ENCODE measurements around the gene PFDN5.

PFDN5 gene

DNA sequence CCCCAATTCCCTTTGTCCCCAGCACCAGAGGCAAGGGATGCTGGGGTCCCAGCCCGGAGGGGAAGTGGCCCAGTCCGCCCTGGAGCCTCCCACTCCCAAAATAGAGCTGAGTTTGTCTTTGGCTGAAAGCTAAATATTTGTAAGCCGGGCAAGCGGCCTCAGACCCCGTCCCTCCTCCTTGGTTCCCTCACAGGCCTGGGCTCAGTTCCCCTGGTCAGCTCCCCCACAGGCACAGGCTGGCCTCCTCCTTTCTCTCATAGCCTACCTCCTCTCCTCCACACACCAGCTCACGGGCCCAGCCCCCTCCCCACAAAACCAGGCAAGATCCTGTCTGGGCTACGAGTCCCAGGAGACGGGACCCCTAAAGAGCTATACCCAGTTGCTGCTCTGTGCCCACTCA lies 39.5 kb downstream of the PFDN5 start:
- POLR2A ChIA-PET, result no interaction called here
- no peak for DNase-seq (ENCODE audit: extremely low spot score)
- CTCF ChIA-PET, result interaction anchor here (0.8 to 7.5 kb wide), 5 partner anchors 10 to 121 kb away, joined by 3 to 74 read pairs (median 12); partner anchors contain the start of gene AAAS
- TF ChIP-seq, protein P1, sequence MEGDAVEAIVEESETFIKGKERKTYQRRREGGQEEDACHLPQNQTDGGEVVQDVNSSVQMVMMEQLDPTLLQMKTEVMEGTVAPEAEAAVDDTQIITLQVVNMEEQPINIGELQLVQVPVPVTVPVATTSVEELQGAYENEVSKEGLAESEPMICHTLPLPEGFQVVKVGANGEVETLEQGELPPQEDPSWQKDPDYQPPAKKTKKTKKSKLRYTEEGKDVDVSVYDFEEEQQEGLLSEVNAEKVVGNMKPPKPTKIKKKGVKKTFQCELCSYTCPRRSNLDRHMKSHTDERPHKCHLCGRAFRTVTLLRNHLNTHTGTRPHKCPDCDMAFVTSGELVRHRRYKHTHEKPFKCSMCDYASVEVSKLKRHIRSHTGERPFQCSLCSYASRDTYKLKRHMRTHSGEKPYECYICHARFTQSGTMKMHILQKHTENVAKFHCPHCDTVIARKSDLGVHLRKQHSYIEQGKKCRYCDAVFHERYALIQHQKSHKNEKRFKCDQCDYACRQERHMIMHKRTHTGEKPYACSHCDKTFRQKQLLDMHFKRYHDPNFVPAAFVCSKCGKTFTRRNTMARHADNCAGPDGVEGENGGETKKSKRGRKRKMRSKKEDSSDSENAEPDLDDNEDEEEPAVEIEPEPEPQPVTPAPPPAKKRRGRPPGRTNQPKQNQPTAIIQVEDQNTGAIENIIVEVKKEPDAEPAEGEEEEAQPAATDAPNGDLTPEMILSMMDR (IDR thresholded peaks at IDR 0.05; ENCODE audit: control extremely low read depth, extremely low read depth, low read depth, missing control alignments), result no peak

DNA sequence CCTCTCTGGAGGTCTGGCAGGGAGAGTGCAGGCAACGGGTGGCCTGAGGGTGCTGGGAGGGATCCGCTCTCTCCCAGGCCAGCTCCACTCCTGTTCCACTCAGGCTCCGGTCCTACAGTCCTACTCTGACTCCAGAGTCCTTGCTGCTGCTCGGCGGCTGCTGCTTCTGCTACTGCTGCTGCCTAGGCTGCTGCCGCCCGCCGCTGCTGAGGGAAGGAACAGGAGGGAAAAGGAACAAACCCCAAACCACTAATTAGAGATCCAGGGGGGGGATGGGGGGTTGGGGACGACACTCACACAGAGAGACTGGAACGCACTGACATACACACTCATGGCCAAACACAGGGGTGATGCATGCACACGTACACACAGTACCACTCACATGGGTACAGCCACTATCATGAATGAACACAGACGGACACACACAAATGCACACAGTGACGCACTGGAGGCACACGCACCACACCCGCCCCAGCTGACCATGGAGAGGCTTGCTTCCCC lies 40.9 kb downstream of the PFDN5 start, which contains the start of gene SP7:
SP7 (minus strand) TSS at position 174 of the 501 bp plus-strand sequence. CDS start 708 bp downstream, outside the sequence.
- DNase-seq (ENCODE audit: extremely low spot score), result no peak
- TF ChIP-seq, protein P1 (IDR thresholded peaks at IDR 0.05; ENCODE audit: control extremely low read depth, extremely low read depth, low read depth, missing control alignments), result no peak
- CTCF ChIA-PET, result interaction anchor here (0.7 to 7.5 kb wide), 4 partner anchors 9 to 17 kb away, joined by 3 to 74 read pairs (median 16); partner anchors contain the start of gene AAAS
- POLR2A ChIA-PET, result no interaction called here

DNA sequence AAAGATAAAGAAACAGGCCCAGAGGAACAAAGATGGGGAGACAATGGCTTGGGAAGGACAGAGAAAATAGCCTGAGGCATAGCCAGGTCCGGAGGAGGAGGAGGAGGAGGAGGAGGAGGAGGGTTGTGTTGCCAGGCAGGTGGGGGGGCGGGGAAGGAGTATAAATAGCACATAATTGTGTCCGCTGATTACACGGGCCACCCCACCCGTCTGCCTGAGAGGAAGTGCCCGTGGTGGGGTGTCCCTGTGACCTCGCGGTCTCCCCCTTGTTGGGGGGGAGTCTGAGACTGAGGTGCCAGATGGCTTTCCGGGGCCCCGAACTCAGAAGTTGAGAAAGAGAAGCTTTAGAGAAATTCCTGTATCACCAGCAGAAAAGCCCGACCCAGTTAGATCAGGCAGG lies 42.7 kb downstream of the PFDN5 start:
- no peak for DNase-seq (ENCODE audit: extremely low spot score)
- CTCF ChIA-PET, result no interaction called here

DNA sequence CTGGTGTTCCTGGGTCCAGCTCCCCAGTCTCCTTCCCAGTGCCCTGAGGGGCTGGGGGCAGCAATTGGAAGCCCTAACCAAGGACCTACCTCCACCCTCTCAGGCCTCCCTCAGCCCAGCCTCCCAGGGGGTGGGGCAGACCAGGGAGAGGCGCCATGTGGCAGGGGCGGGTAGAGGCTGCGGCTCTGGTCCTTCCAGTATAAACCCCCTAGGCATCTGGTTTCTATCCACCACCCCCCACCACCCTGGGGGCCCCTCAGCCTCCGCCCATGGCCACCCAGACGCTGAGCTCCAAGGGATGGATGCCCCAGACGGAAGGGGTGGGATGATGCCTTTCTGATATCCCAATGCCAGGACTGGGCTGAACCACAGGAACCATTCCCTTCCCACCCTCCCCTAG lies 43.6 kb downstream of the PFDN5 start:
- POLR2A ChIA-PET, result no interaction called here
- CTCF ChIA-PET, result interaction anchor here (1.3 kb wide), 1 partner anchor 18 kb away, joined by 4 read pairs; no protein-coding TSS in a partner anchor
- no peak for DNase-seq (ENCODE audit: extremely low spot score)
- TF ChIP-seq, protein P1 (IDR thresholded peaks at IDR 0.05; ENCODE audit: control extremely low read depth, extremely low read depth, low read depth, missing control alignments), result no peak

More for the DNA sequence above, 42.7 kb downstream of the PFDN5 start:
- POLR2A ChIA-PET, result no interaction called here
- TF ChIP-seq, protein P1 (IDR thresholded peaks at IDR 0.05; ENCODE audit: control extremely low read depth, extremely low read depth, low read depth, missing control alignments), result no peak

DNA sequence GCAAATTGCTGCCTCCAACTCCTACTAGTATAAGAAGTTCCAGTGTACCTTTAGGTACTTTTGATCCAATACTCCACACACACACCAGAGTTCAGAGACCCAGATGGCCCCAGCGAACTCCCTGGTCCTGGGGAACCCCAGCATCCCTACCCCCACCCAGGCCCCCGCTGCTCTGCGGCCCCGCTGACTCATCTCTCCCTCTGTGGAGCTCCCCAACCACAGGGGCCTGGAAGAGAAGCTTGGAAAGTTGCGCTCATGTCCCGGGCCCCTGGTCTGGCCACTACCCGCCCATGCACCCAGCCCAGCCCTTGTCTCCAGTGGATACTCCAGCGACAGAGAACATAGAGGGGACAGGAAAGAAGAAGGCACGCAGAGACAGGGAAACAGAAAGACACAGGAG lies 45.1 kb downstream of the PFDN5 start:
- TF ChIP-seq, protein P1 (IDR thresholded peaks at IDR 0.05; ENCODE audit: control extremely low read depth, extremely low read depth, low read depth, missing control alignments), result no peak
- ChIA-PET CTCF (interaction anchor here (0.9 to 2.0 kb wide), 7 partner anchors 10 to 75 kb away, joined by 3 to 11 read pairs (median 4); partner anchors contain the start of gene AAAS), POLR2A (no interaction called here)
- DNase-seq (ENCODE audit: extremely low spot score), result no peak

DNA sequence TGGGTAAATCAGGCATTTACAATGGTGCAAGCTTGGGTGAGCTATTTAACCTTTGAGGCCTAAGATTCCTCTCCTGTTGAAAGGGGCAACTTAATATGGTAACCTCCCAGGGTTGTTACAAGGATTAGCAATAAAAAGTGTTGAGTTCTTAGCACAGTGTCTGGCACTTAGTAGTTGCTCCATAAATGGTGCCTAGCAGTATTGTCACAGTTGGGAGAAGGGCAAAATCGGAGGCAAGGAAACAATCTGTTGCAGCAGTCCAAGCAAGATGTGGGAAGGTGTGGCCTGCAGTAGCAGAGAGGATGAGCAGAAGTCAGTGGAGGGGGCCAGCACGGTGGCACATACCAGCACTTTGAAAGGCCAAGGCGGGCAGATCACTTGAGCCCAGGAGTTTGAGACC lies 48.1 kb downstream of the PFDN5 start:
- no peak for DNase-seq (ENCODE audit: extremely low spot score)
- POLR2A ChIA-PET, result no interaction called here
- TF ChIP-seq, protein P1 (IDR thresholded peaks at IDR 0.05; ENCODE audit: control extremely low read depth, extremely low read depth, low read depth, missing control alignments), result no peak
- CTCF ChIA-PET, result interaction anchor here (3.8 to 18.4 kb wide), 4 partner anchors 11 to 129 kb away, joined by 28 to 442 read pairs (median 211); partner anchors contain the start of genes AAAS and AMHR2
